Raji (cell line): ENCODE measurements around the gene SHB.

Experiments
- POLR2A ChIP-seq: IDR thresholded peaks from 2 replicates; pipeline ENCODE4 v1.6.1; 2011; ENCODE audit warnings: low read depth, low read length, control low read depth; ENCODE audit not compliant: insufficient read depth

The SHB gene

DNA sequence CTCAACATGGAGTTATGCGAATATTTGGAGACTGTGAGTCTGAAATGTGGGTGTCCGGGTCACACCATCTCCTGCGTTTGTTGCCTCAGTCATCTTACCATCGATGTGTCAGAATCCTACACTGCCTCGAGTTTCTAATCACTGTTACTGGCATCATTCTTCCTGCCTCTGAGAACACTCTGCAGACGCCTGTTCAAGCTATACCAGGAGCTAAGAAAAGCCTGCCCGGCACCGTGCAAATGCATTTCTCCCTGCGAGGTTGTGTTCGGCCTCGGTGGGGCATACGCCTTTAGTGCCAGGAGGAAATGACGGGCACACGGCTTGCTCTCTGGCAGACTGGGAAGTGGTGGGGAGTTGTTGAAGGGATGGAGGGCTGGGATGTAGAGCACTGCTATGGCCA is 133.9 kb downstream of the SHB start:
- no peak for TF ChIP-seq POLR2A

GRCh38 chr9:37931592-37931991 is 137.4 kb downstream of the SHB start:
- TF ChIP-seq POLR2A: no peak

- no peak for TF ChIP-seq POLR2A
These were observed 139.6 kb downstream of the SHB start for GRCh38 chr9:37929441-37929895.

GRCh38 chr9:37928552-37929430 is 140.2 kb downstream of the SHB start:
- TF ChIP-seq POLR2A: no peak

DNA sequence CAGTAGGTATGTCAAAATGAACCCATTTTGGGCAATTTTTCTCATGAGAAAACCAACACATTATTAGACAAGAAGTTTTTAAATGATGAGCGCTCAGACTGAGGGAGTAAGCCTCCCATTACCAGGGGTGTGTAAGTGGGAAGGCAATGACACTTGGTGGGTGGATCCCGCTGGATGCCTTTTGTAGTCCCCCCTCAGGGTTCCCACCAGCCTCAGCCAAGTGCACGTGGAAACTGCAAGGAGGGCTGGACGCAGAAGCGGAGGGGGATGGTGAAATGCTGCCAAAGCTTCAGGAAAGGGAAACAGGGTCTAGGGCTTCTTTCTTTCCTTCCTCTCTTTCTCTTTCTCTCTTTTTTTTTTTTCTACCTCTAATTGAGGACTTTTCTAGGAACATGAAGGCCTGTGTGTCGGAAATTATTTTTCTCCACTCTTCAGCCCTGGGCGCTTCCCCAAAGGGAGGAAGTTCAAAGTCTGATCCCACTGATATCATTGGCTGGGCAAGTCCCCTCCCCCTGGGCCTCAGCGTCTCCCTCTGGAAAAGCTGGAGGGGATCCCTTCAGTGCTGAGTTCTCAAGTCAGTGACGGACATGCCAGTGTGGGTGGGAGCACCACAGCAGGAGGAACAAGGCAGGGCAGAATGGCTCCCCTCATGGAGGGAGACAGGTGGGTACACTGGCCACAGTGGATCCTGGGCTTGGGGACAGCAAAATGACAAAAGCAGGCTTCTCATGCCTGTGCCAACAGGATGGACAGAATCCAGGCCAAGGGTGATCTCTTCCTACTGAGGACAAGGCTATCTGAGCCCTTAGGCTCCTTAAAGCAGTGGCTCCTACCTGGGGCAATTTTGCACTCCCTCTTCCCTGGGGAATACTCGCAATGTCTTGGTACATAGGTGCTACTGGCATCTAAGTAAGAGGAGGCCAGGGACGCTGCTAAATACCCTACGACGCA is 141.2 kb downstream of the SHB start:
- no peak for TF ChIP-seq POLR2A

GRCh38 chr9:37927132-37927531 is 141.9 kb downstream of the SHB start:
- TF ChIP-seq POLR2A: no peak

- no peak for TF ChIP-seq POLR2A
These were observed 142.3 kb downstream of the SHB start for GRCh38 chr9:37926737-37927118.

DNA sequence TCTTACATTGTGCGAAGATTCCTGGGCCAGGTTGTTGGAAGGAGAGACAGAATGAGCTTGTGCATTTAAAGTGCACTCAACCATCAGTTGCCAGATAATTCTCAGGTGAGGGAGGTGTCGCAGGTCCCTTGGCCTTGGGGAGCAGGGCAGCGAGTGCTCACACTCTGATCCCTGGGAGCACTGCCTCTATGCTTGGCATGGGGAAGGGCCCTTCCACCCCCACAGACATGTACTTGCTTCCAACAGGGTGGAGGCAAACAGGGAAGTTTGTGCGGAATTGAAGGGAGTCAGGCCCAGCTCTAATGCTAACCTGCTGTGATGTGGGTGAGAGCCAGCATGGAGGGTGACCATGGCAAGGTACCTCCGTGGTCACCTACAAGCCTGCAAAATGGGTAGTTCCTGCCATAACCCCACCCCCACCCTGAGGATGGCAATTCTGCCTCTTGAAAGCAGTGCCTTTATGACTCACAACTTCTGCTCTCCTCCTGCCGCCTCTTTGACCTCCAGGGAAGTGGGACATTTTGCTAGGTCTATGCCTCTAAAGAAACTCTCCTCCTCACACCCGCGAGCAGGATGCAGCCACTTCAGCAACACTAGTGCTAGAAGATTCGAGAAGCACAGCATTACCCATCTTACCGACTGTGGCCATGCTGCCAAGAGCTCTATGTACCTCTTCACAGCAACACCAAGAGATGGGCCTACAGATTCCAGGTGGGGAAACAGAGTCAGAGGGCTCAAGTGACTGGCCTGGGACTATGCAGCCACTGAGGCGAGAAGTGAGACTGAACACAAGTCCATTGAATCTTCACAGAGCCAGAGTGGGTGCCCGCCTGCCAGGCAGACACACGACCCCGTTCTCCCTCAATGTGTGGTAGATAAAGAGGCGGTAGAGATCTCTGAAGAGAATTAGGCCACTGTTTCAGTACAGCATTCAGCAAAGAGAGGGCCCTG is 143.0 kb downstream of the SHB start:
- TF ChIP-seq POLR2A: no peak

GRCh38 chr9:37925006-37925405 is 144.0 kb downstream of the SHB start:
- TF ChIP-seq POLR2A: no peak

DNA sequence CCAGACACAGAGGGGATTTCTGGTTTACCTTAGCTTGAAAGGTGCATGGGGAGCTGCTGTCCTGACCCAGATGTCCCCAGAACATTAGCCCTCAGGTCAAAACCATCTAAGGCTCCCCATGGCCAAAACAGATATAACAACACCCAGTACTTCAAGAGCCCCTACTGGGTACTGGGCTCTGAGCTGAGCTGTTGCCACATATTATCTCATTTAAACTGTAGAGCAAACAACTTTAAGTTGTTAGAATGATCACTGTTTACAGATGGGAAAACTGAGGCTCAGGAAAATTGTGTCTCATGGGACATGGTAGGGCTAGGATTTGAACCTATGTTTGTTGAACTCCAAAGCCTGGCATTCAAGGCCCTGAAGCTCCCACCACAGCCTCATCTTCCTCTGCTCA is 144.5 kb downstream of the SHB start:
- TF ChIP-seq POLR2A: no peak

- no peak for TF ChIP-seq POLR2A
These were observed 145.1 kb downstream of the SHB start for GRCh38 chr9:37923796-37924427.

- no peak for TF ChIP-seq POLR2A
These were observed 145.8 kb downstream of the SHB start for GRCh38 chr9:37923118-37923795.

GRCh38 chr9:37922363-37923117 is 146.5 kb downstream of the SHB start:
- TF ChIP-seq POLR2A: no peak

DNA sequence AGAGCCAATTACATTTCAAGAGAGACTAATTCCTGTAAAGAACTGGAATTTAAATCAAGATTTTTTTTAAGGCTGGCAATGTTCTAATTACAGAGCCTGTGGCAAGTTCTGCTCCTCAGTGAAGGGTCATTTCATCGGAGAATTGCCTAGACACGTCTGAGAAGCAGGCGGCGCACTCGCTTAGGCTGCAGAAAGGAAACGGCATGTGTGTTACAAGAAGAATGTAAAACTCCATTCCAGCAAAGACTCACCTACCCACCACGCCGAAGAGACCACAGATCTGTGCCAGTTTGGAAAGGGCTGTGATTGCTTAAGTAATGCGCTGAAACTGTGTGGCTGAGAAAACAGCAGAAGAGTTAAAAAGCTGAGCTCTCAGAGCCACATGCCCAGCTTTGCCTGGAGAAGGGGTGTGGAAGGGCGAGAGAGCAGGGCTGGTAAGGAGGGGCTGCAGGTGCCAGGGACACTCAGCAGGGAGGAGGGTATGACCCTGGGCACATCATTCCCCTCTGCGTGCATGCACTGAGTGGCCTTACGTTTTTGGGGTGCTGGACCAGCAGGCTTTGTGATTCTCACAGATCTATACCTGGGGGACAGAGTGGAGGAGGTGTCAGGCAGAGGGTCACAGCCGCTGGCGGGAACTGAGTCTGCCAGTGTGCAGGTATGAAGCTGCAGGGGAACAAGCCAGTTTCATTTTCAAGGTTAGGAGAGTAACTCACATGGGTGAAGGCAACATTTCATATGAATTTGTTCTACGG is 147.3 kb downstream of the SHB start:
- TF ChIP-seq POLR2A: no peak
